Activated naive CD8-positive, alpha-beta T cell treated with anti-CD3 and anti-CD28 coated beads for 36 hours (primary cell): ENCODE measurements around the gene PLIN4. TPM values are rescaled to one million over a fixed set of nuclear protein-coding genes. Genes with fewer than 3 reads are reported as not detected.
A peak's percentile ranks its signal among the peaks of the same experiment; 100 is the strongest.
"Not testable (repeated sequence)": the region's sequence is repeated elsewhere in the genome, so short reads cannot be mapped to it uniquely, and the experiment has no call there.

Experiments used
- DNase-seq: peaks from one replicate; pipeline ENCODE4 v3.0.0; 2021
- H3K27ac Mint-ChIP-seq: one replicate; pipeline ENCODE4 v1.8.0; 2022; ENCODE audit warnings: mild to moderate bottlenecking, moderate library complexity, mixed read lengths
- H3K27me3 Mint-ChIP-seq: one replicate; pipeline ENCODE4 v1.8.0; 2022; ENCODE audit warnings: mild to moderate bottlenecking, mixed read lengths
- H3K36me3 Mint-ChIP-seq: one replicate; pipeline ENCODE4 v1.8.0; 2021; ENCODE audit warnings: mild to moderate bottlenecking, mixed read lengths
- H3K4me1 Mint-ChIP-seq: one replicate; pipeline ENCODE4 v1.8.0; 2021; ENCODE audit warnings: mixed read lengths
- H3K4me3 Mint-ChIP-seq: one replicate; pipeline ENCODE4 v1.8.0; 2022; ENCODE audit warnings: mild to moderate bottlenecking, moderate library complexity, mixed read lengths
- H3K9me3 Mint-ChIP-seq: one replicate; pipeline ENCODE4 v1.8.0; 2022; ENCODE audit warnings: mixed read lengths
- total RNA-seq, 2 experiments: library from RNA; stranded (reverse); gene quantifications; one replicate each; pipeline ENCODE4 v1.2.3, GENCODE V29; 2021

Gene PLIN4
- total RNA-seq, 2 experiments from 2014 or later, result not detected

DNA sequence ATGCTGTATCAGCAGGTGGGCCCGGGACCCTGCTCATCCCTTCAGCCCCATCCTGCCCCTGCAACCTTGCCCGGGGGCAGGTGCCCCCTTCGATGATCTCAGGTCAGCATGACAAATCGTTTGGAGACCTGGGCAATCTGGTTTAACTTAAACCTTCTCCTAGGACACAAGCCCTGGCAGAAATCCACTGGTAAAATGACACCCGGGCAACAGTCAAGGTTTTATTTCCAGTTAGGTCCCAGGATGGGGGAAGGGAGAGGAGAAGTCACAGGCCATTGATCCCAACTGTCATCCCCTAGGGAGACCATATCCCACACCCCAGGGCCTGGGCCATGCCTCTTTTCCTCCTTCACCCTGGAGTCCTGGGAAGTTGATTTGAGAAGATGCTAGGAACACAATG is 18.5 kb upstream of the PLIN4 start:
- H3K36me3 Mint-ChIP-seq, result no peaks in the 10 kb centered on the region
- H3K27ac Mint-ChIP-seq, result no peak overlapping the region
- peaks cover 11% of the 10 kb centered on the region for H3K4me1 Mint-ChIP-seq
- no peak overlapping the region for H3K4me3 Mint-ChIP-seq
- no peaks in the 10 kb centered on the region for H3K9me3 Mint-ChIP-seq
- peaks cover 25% of the 10 kb centered on the region for H3K27me3 Mint-ChIP-seq
- DNase-seq, result no peak

DNA sequence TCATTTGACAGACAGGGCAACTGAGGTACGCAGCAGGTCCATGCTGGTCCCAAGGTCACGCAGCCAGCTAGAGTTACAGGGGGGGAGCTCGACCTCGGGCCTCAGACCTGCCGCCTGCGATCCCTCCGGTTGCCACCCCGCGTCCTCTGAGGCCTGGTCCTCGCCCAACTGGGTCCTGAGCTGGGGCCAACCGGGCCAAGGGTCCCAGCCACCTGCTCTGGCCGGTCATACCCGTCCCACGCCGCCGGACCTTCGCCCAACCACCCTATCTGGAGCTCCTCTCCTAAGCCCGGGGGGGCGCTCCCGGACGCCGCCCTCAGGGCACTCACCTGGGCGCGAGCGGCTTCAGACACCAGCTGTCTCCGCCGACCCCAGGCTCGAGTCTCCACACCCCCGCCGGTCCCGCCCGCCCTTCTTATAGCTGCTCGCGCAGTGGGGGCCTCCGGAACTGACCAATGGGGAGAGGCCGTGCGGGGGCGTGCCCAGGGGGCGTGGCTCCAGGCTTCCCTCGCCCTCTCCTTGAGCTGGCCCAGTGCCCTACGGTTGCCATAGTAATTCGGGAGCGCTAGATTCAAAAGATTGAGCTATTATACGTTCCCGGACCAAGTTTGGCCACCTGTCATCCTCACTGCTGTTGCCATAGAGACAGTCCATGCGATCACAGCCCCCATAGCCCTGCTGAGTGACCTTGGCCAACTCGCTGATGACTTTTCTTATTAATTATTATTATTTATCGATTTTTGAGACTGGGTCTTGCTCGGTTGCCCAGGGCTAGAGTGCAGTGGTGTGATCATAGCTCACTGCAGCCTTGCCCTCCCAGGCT is 16.8 kb upstream of the PLIN4 start, which contains the start of gene PLIN5:
Gene PLIN5, minus strand, starts transcription at position 389 of the 823 bp plus-strand sequence. CDS start 1,150 bp downstream, outside the sequence.
- Mint-ChIP-seq H3K9me3 (no peaks in the 10 kb centered on the region), H3K4me3 (no peak within 1 kb of the TSS), H3K27ac (no peak within 1 kb of the TSS), H3K27me3 (peaks cover 23% of the 10 kb centered on the region), H3K36me3 (no peaks in the 10 kb centered on the region), H3K4me1 (peaks cover 9% of the 10 kb centered on the region)
- peak; percentile 69 for DNase-seq

DNA sequence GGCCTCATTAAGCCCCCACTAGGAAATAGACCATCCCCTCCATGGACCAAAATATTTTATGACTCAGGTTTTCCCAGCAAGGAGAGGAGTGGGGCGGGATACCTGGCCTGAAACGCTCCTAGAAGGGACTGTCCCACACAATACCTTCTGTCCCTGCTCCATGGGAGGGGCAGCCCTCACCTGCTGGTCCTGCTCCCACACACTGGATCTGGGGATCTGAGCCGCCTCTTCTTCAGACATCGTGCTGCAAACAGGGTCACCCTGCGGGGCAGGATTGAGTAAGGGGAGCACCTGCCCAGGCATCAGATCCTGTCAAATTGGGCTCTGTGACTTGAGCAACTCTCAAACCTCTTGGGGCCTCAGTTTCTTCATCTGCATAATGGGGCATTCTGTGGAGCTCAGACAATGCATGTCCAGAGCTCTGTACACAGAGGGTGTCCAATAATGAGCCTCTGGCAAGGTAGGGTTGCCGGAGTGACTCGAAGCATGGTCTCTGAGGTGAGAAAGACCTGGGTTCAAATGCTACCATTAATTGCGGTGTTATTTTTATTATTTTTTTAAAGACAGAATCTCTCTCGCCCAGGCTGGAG is 15.6 kb upstream of the PLIN4 start:
- H3K27ac Mint-ChIP-seq, result no peak overlapping the region
- H3K4me1 Mint-ChIP-seq, result peaks cover 5% of the 10 kb centered on the region
- no peak overlapping the region for H3K4me3 Mint-ChIP-seq
- no peaks in the 10 kb centered on the region for H3K9me3 Mint-ChIP-seq
- no peak for DNase-seq
- no peaks in the 10 kb centered on the region for H3K36me3 Mint-ChIP-seq
- H3K27me3 Mint-ChIP-seq, result peaks cover 13% of the 10 kb centered on the region

DNA sequence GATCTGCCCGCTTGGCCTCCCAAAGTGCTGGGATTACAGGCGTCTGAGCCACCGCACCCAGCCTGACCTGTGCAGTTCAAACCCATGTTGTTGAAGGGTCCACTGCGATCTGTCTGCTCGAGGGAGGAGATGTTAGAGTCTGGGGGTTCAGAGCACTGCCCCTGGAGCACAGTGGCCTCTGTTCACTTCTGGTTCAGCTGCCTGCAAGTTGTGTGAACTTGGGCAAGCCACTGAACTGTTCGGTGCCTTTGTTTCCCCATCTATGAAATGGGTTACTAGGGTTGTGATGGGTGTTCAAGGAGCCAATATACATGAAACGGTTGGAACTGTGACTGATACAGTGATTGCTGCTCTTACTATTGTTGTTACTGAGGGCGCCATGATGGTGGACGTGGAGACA is 15.0 kb upstream of the PLIN4 start:
- Mint-ChIP-seq H3K36me3 (no peaks in the 10 kb centered on the region), H3K27me3 (peaks cover 11% of the 10 kb centered on the region), H3K9me3 (no peaks in the 10 kb centered on the region), H3K4me3 (no peak overlapping the region), H3K27ac (no peak overlapping the region), H3K4me1 (peaks cover 5% of the 10 kb centered on the region)
- DNase-seq, result no peak

DNA sequence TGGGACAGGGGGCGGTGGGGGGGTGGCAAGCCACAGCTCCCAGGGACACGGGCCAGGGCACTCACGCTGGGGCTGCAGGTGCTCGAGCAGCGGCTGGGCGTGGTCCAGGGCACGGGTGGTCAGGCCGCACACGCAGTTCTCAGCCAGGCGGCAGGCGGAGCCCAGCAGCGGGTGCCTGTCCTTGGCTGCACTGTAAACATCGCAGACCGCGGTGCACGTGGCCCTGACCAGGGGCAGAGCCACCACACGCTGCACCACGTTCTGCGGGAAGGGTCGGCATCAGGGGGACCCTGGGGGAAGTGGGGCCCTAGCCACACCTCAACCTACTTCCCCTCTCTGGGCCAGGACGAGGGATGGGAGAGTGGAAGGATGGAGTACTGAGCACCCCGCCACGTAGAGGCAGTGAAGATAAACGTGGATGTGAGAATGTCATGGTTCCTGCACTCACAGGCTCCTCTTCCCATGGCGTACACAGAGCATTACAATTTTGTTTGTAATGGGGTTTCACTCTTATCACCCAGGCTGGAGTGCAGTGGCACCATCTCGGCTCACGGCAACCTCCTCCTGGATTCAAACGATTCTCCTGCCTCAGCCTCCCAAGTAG is 13.4 kb upstream of the PLIN4 start:
- Mint-ChIP-seq H3K36me3 (no peaks in the 10 kb centered on the region), H3K4me1 (peaks cover 5% of the 10 kb centered on the region), H3K27me3 (peaks cover 8% of the 10 kb centered on the region), H3K27ac (no peak overlapping the region), H3K4me3 (no peak overlapping the region), H3K9me3 (no peaks in the 10 kb centered on the region)
- no peak for DNase-seq

DNA sequence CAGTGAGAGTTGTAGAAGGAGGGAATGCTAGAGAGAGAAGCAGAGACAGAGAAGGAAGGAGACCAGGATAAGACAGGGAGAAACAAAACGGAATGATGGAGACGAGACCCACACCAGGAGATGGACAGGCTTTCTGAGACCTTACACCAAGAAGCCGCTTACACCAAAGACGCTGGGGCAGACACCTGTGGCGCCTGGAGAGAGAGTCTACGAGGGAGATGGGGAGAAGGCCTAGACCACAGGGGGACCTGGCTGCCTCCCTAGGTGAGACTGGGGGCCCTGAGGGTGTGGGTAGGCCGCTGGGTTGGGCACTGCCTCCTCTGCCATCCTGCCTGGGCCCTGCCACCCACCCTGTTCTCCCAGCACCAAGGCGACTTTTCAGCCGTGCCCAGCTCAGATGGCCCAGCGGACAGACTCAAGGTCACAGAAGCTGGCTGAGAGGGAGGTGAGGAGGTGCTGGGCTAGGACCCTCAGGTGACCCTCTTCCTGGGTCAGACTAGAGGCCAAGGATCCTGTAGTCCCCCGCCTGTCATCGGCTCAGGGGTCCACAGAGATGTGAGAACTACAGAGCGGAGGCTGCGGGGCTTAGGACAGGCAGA is 11.7 kb upstream of the PLIN4 start:
- H3K36me3 Mint-ChIP-seq, result no peaks in the 10 kb centered on the region
- no peak for DNase-seq
- peaks cover 2% of the 10 kb centered on the region for H3K27me3 Mint-ChIP-seq
- no peak overlapping the region for H3K27ac Mint-ChIP-seq
- no peak overlapping the region for H3K4me3 Mint-ChIP-seq
- no peaks in the 10 kb centered on the region for H3K9me3 Mint-ChIP-seq
- no peaks in the 10 kb centered on the region for H3K4me1 Mint-ChIP-seq

DNA sequence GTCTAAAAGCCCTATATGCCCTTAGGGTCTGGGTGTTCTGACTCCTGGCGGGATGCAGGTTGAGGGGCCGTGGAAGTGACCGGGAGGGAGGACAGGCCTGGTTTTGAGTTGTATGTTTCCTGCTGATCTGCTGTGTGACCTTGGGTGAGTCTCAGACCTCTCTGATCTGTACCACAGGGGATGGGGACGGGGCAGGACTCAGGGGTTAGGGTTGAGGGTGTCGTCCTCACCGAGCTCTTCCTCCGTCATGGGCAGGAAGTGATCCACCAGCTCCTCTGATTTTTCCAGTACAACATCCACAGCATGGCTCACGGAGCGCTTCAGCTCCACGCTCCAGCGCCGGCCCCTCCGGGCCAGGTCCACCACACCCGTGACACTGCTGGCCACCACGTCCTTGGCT is 10.6 kb upstream of the PLIN4 start:
- Mint-ChIP-seq H3K4me3 (no peak overlapping the region), H3K27me3 (no peaks in the 10 kb centered on the region), H3K4me1 (no peaks in the 10 kb centered on the region), H3K9me3 (no peaks in the 10 kb centered on the region), H3K27ac (no peak overlapping the region), H3K36me3 (no peaks in the 10 kb centered on the region)
- DNase-seq, result no peak

DNA sequence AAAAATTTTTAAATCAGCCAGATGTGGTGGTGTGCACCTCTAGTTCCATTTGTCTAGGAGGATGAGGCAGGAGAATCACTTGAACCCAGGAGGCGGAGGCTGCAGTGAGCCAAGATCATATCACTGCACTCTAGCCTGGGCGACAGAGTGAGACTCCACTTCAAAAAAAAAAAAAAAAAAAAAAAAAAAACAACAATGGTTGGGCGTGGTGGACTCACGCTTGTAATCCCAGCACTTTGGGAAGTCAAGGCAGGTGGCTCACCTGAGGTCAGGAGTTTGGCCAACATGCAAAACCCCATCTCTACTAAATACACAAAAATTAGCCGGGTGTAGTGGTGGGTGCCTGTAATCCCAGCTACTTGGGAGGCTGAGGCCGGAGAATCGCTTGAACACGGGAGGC is 9.1 kb upstream of the PLIN4 start:
- H3K9me3 Mint-ChIP-seq, H3K27ac Mint-ChIP-seq, DNase-seq, H3K27me3 Mint-ChIP-seq, H3K4me3 Mint-ChIP-seq, H3K36me3 Mint-ChIP-seq, H3K4me1 Mint-ChIP-seq: not testable (repeated sequence)

DNA sequence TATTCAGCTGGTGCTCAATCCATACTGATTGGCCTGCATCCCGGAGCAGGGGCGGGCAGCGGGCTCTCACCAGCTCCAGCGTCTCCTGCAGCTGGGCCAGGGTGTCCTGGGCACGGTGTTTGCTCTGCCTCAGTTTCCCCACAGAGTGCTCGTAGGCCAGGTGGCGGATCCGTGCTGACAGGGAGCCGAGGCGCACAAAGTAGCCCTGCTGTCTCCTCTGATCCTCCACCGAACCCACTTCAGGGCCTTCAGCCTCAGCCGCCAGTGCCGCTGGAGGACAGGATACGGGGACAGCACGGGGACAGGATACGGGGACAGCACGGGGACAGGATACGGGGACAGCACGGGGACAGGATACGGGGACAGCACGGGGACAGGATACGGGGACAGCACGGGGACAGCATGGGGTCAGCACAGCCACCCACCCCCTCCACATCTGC is 7.3 kb upstream of the PLIN4 start:
- Mint-ChIP-seq H3K27ac (no peak overlapping the region), H3K27me3 (no peaks in the 10 kb centered on the region), H3K4me1 (no peaks in the 10 kb centered on the region), H3K4me3 (no peak overlapping the region), H3K36me3 (no peaks in the 10 kb centered on the region), H3K9me3 (no peaks in the 10 kb centered on the region)
- no peak for DNase-seq

DNA sequence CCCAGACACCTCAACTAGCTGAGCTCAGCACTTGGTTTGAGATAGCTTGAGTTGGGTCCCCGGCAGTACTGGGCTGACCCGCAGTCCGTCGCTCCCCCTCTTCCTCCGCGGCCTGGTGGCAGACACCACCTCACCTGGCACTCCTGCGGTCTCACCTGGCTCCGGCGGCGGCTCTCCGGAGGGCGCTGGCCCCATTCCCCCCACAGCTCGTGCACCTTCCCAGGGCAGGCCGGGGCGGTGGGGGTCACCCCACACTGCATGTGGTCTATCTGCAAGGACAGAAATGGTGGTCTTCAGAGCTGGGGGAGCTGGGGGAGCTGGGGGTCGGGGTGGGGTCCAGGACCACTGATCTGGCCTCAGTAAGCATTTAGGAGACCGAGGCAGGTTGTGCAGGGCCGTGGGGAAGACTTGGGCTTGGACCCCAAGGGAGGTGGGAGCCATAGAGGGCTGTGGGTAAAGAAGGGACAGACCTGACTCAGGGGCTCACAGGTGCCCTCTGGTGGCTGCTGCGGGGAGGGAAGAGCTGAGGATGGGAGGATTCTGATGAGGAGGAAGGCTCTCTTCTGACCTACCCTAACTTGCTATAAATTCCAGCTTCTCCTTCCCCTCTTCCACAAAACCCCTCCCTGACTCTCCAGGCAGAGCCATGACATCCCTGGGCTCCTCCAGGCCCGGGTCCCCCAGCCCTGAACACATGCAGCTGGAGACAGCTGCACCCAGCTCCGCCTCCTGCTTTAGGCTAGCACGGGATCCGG is 6.7 kb upstream of the PLIN4 start:
- DNase-seq, result peak; percentile 69
- Mint-ChIP-seq H3K36me3 (no peaks in the 10 kb centered on the region), H3K4me3 (no peak overlapping the region), H3K27ac (no peak overlapping the region), H3K27me3 (no peaks in the 10 kb centered on the region), H3K9me3 (no peaks in the 10 kb centered on the region), H3K4me1 (no peaks in the 10 kb centered on the region)

DNA sequence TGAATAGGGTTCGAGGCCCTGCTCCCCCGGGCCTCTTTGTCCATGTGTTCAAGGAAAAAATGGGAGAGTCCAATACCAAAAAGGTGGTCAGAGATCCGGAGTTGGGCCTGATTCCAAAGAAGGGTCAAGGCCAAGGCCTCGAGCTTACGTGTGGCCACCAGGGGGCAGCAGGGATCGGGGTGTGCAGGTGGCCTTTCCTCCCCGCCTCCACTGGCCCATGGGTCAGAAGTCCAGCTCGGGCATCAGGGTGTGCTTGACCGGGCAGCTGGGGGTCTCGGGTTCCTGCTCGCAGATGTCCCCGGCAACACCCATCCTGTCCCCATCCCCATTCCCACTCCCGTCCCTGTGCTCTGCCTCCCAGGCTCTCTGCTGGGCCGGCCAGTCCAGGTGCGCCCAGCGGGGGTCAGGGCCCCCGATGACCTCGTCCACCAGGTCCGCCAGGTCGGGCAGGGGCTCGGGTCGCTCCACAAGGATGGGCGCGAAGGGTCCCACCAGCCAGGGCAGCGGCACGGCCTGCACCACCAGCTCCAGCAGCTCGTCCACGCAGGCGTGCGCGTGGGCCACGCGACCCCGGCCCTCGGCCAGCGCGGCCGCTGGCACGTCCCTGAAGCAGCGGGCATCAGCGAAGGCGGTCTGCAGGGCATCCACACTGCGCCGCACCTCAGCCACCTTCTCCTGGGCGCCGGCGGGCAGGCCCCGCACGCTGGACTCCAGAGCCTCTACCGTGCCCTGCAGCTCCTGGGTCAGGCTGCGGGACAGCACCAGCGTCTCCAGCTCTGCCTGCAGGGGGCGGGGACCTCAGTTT is 5.2 kb upstream of the PLIN4 start:
- Mint-ChIP-seq H3K4me3 (no peak overlapping the region), H3K36me3 (no peaks in the 10 kb centered on the region), H3K27me3 (peaks cover 4% of the 10 kb centered on the region), H3K4me1 (no peaks in the 10 kb centered on the region), H3K27ac (no peak overlapping the region), H3K9me3 (no peaks in the 10 kb centered on the region)
- DNase-seq, result no peak

DNA sequence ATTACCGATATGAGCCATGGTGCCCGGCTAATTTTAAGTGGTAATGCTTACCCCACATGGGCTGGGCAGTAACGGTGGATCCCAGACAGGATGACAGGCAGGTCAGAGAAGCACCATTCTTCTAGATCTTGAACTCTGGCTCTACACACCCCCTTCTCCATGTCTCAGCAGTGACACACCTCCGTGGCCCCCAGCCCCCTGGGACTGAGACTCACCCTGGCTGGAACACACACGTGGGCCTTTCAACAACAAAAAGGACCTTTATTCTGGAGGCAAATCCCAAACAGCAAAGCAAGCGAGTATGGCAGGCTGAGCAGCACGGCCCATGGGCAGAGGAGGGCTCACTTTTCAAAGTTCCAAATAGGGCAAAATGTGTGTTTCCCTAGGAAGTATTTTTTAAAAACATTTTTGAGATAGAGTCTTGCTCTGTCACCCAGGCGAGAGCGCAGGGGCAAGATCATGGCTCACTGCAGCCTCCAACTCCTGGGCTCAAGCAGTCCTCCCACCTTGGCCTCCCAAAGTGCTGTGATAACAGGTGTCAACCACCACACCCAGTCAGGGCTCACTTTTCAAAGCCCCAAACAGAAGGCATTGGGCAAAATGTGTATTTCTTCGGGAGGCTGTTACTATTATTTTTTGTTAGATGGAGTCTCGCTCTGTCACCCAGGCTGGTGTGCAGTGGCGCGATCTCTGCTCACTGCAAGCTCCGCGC is 4.2 kb upstream of the PLIN4 start:
- Mint-ChIP-seq H3K36me3 (no peaks in the 10 kb centered on the region), H3K9me3 (no peaks in the 10 kb centered on the region), H3K27ac (no peak overlapping the region), H3K4me1 (no peaks in the 10 kb centered on the region), H3K27me3 (peaks cover 4% of the 10 kb centered on the region), H3K4me3 (no peak overlapping the region)
- DNase-seq, result no peak

DNA sequence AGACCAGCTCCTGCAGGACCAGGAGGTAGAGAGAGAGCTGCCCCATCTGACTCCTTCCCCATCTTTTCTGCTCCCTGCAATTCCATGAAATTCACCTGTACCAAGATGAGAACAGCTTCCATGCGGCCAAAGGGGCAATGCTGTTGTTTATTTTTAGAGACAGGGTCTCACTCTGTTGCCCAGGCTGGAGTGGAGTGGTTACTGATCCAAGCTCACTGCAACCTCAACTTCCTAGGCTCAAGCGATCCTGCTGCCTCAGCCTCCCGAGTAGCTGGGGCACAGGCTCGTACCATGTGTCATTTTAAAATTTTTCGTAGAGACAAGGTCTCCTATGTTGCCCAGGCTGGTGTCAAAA is 3.6 kb upstream of the PLIN4 start:
- Mint-ChIP-seq H3K27me3 (peaks cover 4% of the 10 kb centered on the region), H3K27ac (no peak overlapping the region), H3K9me3 (no peaks in the 10 kb centered on the region), H3K4me3 (no peak overlapping the region), H3K4me1 (no peaks in the 10 kb centered on the region), H3K36me3 (no peaks in the 10 kb centered on the region)
- DNase-seq, result no peak
